ENCODE data around the gene FAM135A. TPM values are rescaled to one million over a fixed set of nuclear protein-coding genes. Genes with fewer than 3 reads are reported as not detected.

FAM135A gene
- total and polyA plus RNA-seq, 2 of the 8 experiments (the other 6 are each of a cell fraction or from before 2014, with no cell fraction given) = 17.4 to 35.7 TPM

DNA sequence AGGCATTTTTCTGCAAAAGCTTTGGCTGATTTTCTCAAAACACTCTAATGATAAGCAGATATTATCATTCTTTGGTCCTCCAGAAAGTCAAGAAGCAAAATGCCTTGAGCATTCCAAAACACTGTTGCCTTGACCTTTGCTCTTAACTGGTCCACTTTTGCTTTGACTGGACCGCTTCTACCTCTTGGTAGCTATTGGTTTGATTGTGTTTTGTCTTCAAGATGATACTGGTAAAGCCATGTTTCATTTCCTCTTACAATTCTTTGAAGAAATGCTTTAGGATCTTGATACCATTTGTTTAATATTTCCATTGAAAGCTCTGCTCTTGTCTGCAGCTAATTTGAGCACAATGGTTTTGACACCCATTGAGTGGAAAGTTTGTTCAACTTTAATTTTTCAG lies 117.8 kb downstream of the FAM135A start:
- TF ChIP-seq, protein P1, sequence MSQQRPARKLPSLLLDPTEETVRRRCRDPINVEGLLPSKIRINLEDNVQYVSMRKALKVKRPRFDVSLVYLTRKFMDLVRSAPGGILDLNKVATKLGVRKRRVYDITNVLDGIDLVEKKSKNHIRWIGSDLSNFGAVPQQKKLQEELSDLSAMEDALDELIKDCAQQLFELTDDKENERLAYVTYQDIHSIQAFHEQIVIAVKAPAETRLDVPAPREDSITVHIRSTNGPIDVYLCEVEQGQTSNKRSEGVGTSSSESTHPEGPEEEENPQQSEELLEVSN (IDR thresholded peaks at IDR 0.05) = no peak
- TF ChIP-seq GTF2F1 (IDR thresholded peaks at IDR 0.05; ENCODE audit: borderline replicate concordance, low read depth, low read length) (no peak), GABPA (IDR thresholded peaks at IDR 0.05; ENCODE audit: borderline replicate concordance, insufficient read depth, low read length) (no peak), EZH2 (IDR thresholded peaks at IDR 0.05; ENCODE audit: low read depth, low read length, severe bottlenecking) (no peak), HDAC6 (IDR thresholded peaks at IDR 0.05; ENCODE audit: low read depth, low read length) (no peak)
- TF ChIP-seq, protein P2, sequence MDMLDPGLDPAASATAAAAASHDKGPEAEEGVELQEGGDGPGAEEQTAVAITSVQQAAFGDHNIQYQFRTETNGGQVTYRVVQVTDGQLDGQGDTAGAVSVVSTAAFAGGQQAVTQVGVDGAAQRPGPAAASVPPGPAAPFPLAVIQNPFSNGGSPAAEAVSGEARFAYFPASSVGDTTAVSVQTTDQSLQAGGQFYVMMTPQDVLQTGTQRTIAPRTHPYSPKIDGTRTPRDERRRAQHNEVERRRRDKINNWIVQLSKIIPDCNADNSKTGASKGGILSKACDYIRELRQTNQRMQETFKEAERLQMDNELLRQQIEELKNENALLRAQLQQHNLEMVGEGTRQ (IDR thresholded peaks at IDR 0.05; ENCODE audit: low read length) = no peak
- H3K27me3 ChIP-seq (replicated peaks in 1 of 4; ENCODE audit: control insufficient read depth in 3 of 4, extremely low read depth in 1 of 4, insufficient read depth in 3 of 4, low read length in 3 of 4) = no peaks in the 10 kb centered on the region
- H4K20me1 ChIP-seq (replicated peaks in 1 of 2; ENCODE audit: control insufficient read depth in 1 of 2, insufficient read depth in 2 of 2, low read length in 2 of 2) = no peaks in the 10 kb centered on the region
- no peak overlapping the region for H2BK120ac ChIP-seq (replicated peaks; ENCODE audit: low read depth, low read length)
- H4K8ac ChIP-seq (ENCODE audit: extremely low read depth, insufficient read depth, low read length) = no peak overlapping the region
- H2AFZ ChIP-seq (ENCODE audit: low read length) = no peak overlapping the region
- no peak overlapping the region for H3K4ac ChIP-seq (replicated peaks; ENCODE audit: insufficient read length, low read depth, low read length)
- no peaks in the 10 kb centered on the region for H3K4me1 ChIP-seq (replicated peaks in 1 of 4; ENCODE audit: control insufficient read depth in 3 of 4, insufficient read depth in 4 of 4, low read length in 3 of 4)
- no peak overlapping the region for H2BK5ac ChIP-seq (ENCODE audit: low read depth, low read length)
- POLR2A ChIA-PET (ENCODE audit: partially characterized antibody) = no interaction called here
- no peak overlapping the region for H4K5ac ChIP-seq (ENCODE audit: insufficient read length, low read depth, low read length)
- H3K4me2 ChIP-seq (ENCODE audit: insufficient read depth in 1 of 2, low read depth in 2 of 2, low read length in 2 of 2) = no peak overlapping the region
- H3K9me3 ChIP-seq (ENCODE audit: insufficient read depth in 2 of 2, low read depth in 1 of 2, low read length in 1 of 2) = no peaks in the 10 kb centered on the region; a peak in 1 of 4 replicates
- H3K9ac ChIP-seq (replicated peaks in 1 of 4; ENCODE audit: extremely low read depth in 1 of 4, low read depth in 3 of 4, low read length in 3 of 4) = no peak overlapping the region
- no peaks in the 10 kb centered on the region for H3K23me2 ChIP-seq (ENCODE audit: low read depth, low read length)
- H3K79me1 ChIP-seq (ENCODE audit: low read depth, low read length) = no peaks in the 10 kb centered on the region
- H3K14ac ChIP-seq (ENCODE audit: insufficient read length) = no peak overlapping the region
- H2BK12ac ChIP-seq (ENCODE audit: low read depth, low read length) = no peak overlapping the region
- no peak for FAIRE-seq
- WGBS, 2 experiments (ENCODE audit: extremely low coverage in 1 of 2, insufficient coverage in 1 of 2, insufficient read length in 1 of 2, insufficient replicate concordance in 2 of 2, low coverage in 1 of 2, low lambda C conversion rate in 2 of 2, missing lambda C conversion rate in 1 of 2) = 92% methylated on average over 1 of the region's 1 CpG; no CpG with 5 or more reads in 1 of the 2 experiments
- no peaks in the 10 kb centered on the region for H3K79me2 ChIP-seq (ENCODE audit: control insufficient read depth in 1 of 2, insufficient read depth in 2 of 2, low read length in 2 of 2)
- H3K4me3 ChIP-seq (ENCODE audit: extremely low read depth in 1 of 4, insufficient read depth in 2 of 4, low read depth in 3 of 4, low read length in 4 of 4) = no peak overlapping the region
- H3K23ac ChIP-seq (ENCODE audit: insufficient read length) = no peak overlapping the region
- no peak overlapping the region for H3K27ac ChIP-seq (ENCODE audit: low read depth, low read length)
- no peak overlapping the region for H3K56ac ChIP-seq (replicated peaks; ENCODE audit: insufficient read length, low read depth, low read length)
- no peak overlapping the region for H3K18ac ChIP-seq (ENCODE audit: extremely low read depth, low read length)
- no peak overlapping the region for H2BK15ac ChIP-seq (ENCODE audit: low read length)
- H2AK5ac ChIP-seq (ENCODE audit: low read depth, low read length) = no peak overlapping the region
- CTCF ChIA-PET (ENCODE audit: partially characterized antibody) = interaction anchor here (1.1 kb wide), 1 partner anchor 13 kb away, joined by 3 read pairs; no protein-coding TSS in a partner anchor
- H2BK20ac ChIP-seq (ENCODE audit: low read length) = no peak overlapping the region
- no peak for DNase-seq (ENCODE audit: low read depth in 1 of 2, low spot score in 2 of 2)
- no peak overlapping the region for H4K91ac ChIP-seq (replicated peaks; ENCODE audit: insufficient read length, low read length)
- peaks cover 0 to 27% (median under 1%) of the 10 kb centered on the region in 4 experiments; a peak in 2 of 8 replicates for H3K36me3 ChIP-seq (ENCODE audit: control insufficient read depth in 2 of 4, insufficient read depth in 4 of 4, low read length in 3 of 4)

Data from H1 (cell line).